ENCODE data around the gene SLC25A28. TPM values are rescaled to one million over a fixed set of nuclear protein-coding genes. Genes with fewer than 3 reads are reported as not detected.

Gene SLC25A28
- polyA plus RNA-seq, 1 donor = 37.9 TPM

DNA sequence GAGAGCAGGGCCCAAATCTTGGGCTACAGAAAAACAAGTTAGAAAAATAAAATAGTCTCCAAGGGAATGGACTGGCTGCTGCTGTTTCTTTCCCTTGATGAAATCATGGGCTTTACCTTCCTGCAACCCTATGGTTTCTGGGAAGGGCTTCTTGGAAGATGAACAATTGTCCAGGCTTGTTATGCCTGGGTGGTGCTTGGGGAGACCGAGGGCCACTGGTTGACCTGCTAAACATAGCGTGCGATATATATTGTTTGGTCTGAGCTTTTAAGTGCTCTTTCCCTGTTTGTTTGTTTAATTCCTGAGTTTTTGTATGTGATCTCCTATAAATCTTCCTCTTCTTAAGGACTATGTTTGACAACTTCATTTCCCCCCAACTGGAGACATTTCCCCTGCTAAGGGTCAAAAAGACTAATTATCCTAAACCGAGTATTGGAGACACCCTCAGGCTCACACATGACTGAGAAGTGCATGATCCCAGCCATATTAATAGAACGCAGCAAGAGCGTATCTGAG is 37.9 kb downstream of the SLC25A28 start:
- no peak for DNase-seq

DNA sequence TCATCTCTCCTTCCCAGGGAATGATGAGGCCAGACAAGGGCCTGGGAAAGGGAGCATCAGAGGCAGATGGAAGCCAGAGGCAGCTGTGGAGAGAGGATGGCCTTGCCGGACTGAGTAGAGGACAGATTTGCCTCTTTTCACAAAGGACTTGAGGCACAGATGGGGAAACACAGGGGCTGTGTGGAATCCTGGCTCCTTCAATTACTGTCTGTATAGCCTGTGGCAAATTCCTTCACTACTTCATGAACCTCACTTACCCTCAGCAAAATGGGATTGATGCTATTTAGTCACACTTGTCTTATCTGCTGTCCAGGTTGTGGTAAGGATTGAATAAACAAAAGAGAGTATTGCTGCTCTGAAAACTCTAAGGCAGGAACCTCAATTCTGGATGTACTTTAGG is 40.3 kb downstream of the SLC25A28 start:
- no peak for DNase-seq

- DNase-seq = no peak
Observed at GRCh38 chr10:99573790-99574189, 46.4 kb downstream of the SLC25A28 start.

GRCh38 chr10:99571816-99572215 is 48.4 kb downstream of the SLC25A28 start:
- DNase-seq = no peak

DNA sequence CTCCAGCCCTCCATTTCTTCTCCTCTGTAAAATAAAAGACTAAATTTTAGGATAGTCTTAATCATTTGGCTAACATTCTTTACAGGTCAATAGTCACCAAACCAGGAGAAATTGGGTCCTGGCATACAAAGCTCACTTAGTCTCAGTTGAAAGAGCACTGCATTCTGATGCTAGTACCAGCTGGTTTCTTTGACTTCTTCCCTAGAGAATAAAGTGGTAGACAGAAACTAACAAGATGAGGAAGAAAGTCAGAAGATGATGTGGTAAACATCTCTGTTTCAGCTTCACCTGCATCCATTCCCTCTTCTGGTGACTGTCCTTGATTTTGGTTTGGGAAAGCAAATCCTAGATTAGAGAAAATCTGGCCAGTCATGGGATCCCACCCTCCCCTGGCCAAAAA is 50.3 kb downstream of the SLC25A28 start:
- no peak for DNase-seq

GRCh38 chr10:99569253-99569939 is 50.8 kb downstream of the SLC25A28 start:
- DNase-seq = no peak

DNA sequence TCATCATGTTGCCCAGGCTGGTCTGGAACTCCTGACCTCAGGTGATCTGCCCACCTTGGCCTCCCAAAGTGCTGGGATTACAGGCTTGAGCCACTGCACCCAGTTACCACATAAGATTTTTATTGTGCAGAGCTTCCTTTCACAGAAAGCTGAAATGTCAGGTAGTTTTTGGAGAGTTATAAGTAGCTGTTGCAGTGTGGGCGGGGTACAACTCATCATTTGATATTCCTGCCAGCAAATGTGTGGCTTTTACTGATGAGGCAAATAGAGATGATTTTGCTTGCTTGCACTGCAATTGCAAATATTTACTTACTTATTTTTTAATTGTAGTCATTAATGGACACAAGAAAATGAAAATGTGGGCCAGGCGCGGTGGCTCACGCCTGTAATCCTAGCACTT is 55.1 kb downstream of the SLC25A28 start:
- no peak for DNase-seq

- no peak for DNase-seq
Observed at GRCh38 chr10:99564361-99564760, 55.9 kb downstream of the SLC25A28 start.

- DNase-seq = no peak
Observed at GRCh38 chr10:99562631-99563030, 57.6 kb downstream of the SLC25A28 start.

Other genes with a start within 250 kb of the SLC25A28 start
- 37.8 TPM for gene GOT1, start 189.8 kb downstream of the SLC25A28 start, polyA plus RNA-seq (ENCODE audit: insufficient read length)
- 0.97 TPM for gene NKX2-3, start 87.5 kb downstream of the SLC25A28 start, polyA plus RNA-seq (ENCODE audit: insufficient read length)
- 4.1 TPM for gene ENTPD7, start 39.1 kb upstream of the SLC25A28 start, polyA plus RNA-seq (ENCODE audit: insufficient read length)
- gene COX15, start 111.7 kb upstream of the SLC25A28 start, polyA plus RNA-seq (ENCODE audit: insufficient read length) = 33.2 TPM
- 18.0 TPM for gene CUTC, start 111.8 kb upstream of the SLC25A28 start, polyA plus RNA-seq (ENCODE audit: insufficient read length)
- 0.75 TPM for gene ABCC2, start 162.2 kb upstream of the SLC25A28 start, polyA plus RNA-seq (ENCODE audit: insufficient read length)